Uterus (tissue), 2 donors: ENCODE measurements around the gene EML6.

Experiments used
- CTCF ChIP-seq, 4 experiments: fragments of 200-600 bp in 2 of 4; fragments of 450-650 bp in 2 of 4; sonication (generic) in 2 of 4; IDR thresholded peaks; one replicate each; pipeline ENCODE4 v1.5.1; 2016 to 2019; ENCODE audit warnings: antibody characterized with exemption in 4 of 4, mild to moderate bottlenecking in 2 of 4, moderate library complexity in 1 of 4
- POLR2A ChIP-seq, 2 donors: fragments of 450-650 bp; IDR thresholded peaks; one replicate each; pipeline ENCODE4 v1.6.1; 2016; ENCODE audit warnings: antibody characterized with exemption in 2 of 2, mild to moderate bottlenecking in 1 of 2, moderate library complexity in 1 of 2

- TF ChIP-seq CTCF (IDR thresholded peaks at IDR 0.05) = no peak
- TF ChIP-seq POLR2A (IDR thresholded peaks at IDR 0.05) = no peak
These were observed 246.0 kb downstream of the EML6 start for GRCh38 chr2:54969295-54969939.
